COLO829 (cell line): Measurements from ENCODE around the gene TPRG1L.
"Not testable (repeated sequence)": the region's sequence is repeated elsewhere in the genome, so short reads cannot be mapped to it uniquely, and the experiment has no call there.

Source experiments
- DNase-seq: peaks from one replicate; pipeline ENCODE4 v3.0.0; 2012; ENCODE audit warnings: low spot score

The TPRG1L gene

DNA sequence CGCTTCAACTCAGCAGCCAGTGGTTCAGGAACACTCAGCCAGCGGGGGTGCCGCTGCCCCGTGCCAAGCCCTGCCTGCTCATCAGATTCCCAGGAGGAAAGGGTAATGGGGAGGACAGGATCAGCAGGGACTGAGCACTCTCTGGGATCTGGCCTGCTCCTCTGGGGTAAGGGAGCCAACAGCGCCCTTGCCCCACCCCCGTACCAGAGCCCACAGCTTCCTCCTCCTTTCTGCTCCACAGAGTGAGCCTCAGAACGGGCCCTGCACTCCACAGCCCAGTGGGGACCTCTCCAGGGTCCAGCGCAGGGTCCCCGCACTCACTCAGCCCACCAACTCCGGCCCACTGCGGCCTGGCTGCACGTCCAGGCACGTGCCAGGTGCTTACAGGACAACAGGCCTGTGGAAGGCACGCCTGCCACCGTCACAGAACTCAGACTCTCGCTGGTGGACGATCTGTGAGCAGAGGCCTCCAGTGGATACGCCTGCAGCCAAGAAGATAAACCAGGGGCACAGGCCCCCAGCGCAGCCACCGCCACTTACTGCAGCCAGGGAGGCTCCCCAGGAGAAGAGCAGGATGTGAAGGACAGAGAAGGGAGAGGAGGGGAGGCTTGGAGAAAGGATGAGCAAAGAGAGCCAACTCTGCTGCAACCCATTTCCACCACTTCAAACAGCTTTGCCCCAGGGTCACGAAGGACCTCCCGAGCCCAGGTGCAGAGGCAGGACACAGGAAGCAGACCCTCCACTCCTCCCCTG lies 15.6 kb upstream of the TPRG1L start:
- DNase-seq = no peak

DNA sequence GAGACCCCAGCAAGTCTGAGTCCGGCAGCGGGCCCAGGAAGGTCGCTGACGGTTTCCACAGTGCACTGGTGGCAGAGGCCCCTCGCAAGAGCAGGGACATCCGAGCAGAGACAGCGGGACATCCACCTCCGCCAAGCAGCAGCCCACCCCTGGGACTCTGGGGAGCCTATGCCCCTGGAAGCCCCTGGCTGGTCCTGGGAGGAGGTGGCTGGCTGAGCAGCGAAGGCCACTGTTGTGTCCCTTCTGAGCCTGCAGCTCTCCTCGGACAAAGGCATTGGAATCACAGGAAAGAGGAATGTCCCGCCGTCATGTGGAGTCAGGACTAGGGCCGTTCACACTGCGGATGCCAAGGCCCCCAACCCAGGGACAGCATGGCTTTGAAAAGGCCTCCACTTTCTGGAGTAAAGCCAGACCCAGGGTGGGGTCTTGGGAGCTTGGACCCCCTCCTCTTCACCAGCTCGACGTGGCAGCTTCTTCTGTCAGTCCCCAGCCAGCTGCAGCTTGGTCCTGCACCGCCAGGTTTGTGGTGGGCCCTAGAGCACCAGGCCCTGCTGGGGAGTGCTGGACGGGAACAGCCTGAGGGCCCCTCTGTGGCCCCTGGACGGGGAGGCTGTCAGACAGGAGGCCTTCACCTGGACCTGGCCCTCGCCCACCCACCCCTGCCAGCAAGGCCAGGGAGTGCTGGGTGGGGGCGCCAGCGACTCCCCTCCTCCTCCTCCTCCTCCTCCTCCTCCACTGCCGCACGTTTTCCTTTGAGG lies 14.9 kb upstream of the TPRG1L start:
- DNase-seq = no peak

DNA sequence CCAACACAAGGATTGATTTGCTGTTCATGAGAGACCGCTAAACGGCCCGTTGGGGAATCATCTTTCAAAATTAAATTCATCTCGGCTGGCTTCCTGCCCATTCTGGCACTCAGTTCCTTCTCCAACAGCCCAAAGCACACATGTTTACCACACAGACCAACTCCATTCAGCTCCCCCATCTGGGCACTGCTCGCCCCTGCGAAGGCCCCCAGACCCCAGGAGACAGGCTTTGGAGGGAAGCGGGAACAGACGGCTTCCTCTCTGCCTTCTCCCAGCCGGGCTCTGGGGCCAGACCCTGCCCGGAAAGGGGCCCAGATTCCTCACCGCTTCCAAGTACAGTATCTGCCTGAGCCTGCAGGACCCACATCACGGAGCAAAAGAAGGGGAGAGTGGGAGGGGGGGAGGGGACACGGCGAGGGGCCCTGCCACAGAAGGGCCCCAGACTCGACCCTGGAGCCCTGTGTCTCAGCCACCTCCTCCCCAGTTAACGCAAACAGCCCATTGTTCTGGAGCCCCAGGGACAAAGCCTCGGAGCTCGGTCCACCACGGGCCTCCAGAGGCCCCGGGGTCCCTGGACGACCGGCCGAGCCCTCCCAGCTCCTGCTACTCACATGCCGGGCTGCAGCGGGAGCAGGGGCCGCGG lies 14.2 kb upstream of the TPRG1L start:
- DNase-seq = no peak

DNA sequence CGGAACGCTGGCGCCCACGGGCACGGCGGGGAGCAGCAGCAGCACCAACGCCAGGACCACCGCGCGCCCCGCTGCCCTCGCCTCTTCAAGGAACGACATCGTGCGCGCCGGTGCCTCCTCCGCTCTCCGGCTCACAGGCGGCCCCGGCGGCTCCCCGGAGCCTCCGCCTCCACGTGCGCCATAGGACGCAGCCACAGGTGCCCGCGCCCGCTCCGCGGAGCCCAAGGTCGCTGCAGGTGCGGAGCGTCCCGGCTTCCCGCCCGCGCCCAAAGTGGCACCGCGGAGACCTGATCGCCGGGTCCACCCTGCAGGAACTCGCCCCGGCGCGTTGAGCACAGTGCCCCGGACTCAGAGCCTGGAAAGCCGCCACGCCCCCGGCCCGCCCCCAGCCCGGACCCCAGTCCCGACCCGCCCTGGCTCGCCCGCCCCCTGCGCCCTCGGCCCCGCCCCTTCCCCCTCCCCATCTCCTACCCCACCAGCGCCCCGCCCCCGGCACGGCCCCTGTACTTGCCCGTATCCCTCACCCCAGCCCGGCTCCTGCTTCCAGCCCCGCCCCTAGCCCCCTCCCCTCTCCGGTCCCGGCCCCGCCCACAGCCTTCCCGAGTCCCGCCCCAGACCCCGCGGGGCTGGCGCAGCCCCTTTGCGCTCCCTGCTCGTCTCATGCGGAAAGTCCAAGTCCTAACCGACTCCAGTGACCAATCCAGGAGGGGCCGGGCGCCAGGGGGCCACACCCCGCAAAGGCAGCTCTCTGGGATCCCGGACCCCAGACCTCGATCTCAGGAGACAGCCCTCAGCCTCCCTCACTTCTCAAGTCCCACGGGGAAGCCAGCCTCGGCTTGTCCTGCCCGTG lies 13.4 kb upstream of the TPRG1L start, which contains the start of gene MEGF6:
Gene MEGF6 (minus strand): TSS at position 339 of the 850 bp plus-strand sequence. CDS start 240 bp downstream, at position 99.
- DNase-seq = peak; percentile 40

DNA sequence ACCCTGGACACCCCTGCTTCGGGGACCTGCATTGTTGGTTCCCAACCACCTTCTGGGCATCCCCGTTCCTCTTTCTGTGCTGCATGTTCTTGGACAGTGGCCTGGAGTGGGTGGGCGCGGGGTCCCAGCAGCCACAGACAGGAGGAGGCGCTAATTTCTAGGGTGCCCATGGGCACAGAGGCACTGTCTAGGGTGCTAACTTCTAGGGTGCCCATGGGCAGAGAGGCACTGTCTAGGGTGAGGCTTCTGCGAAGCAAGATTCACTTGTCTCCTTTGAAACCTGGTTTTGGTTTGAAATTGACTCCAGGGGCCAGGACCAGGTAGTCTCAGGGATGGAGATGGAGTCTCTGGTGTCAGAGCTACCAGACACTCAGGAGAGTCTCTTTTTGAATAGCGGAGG lies 12.7 kb upstream of the TPRG1L start:
- DNase-seq = no peak

DNA sequence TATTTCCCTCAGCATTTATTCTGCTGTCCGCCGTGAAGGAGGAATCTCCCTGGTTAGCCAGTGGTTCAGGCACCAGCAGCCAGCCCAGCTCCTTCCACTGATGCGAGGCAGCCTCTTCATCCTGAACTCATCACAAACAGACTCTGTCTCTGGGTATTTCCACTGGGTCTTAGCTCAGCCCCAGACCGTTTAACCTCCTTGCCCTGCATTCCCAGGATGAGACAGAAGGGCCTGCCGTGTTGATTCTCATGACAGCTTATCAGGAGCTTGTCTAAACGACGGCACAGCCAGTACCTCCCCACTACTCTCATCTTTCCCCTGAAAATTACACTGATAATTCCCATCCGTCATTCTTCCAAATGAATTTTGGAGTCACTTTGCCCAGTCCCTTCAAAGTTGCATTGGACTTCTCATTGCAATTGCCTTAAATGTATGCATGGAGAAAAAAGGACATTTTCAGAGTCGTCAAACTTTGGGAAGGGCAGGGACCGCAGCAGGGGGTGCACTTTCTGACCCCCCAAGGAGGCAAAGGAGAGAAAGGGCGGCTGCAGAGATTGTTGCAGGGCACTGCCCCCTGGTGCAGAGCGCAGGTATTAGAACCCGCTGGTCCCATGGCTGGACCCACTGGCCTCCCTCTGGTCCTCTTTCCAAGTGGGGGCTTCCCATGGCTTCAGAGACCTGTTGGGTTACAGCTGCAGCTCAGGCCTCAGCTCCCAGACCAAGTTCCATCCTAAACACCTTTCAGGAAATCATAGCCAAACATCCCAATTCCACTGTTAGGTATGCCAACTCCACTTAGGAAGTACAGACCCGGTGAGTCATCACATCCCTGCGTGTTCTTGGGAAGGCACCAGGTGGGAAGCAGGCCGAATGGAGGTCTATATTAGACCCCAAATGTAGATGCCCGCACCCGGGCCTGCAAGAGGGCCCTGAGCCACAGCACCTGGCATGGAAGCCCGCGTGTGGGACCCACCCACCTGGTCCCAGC lies 9.8 kb upstream of the TPRG1L start:
- DNase-seq = no peak

DNA sequence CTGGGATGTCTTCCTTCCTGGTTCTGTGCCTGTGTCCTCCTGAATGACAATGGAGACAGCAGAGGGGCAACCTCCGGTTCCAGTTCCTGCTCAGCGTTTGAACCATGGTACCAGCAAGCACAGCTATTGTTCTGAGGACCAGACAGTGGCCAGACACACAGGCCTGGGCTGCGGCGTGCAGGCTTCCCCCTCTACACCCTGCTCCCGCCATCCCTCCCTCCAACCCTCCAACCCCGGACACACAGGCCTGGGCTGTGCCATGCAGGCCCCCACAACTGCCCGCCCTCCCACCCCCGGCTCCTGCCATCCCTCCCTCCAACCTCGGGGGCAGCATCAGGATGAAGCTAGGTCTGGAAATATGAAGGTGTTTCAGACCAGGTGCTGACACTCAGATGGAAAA lies 8.0 kb upstream of the TPRG1L start:
- DNase-seq = no peak

DNA sequence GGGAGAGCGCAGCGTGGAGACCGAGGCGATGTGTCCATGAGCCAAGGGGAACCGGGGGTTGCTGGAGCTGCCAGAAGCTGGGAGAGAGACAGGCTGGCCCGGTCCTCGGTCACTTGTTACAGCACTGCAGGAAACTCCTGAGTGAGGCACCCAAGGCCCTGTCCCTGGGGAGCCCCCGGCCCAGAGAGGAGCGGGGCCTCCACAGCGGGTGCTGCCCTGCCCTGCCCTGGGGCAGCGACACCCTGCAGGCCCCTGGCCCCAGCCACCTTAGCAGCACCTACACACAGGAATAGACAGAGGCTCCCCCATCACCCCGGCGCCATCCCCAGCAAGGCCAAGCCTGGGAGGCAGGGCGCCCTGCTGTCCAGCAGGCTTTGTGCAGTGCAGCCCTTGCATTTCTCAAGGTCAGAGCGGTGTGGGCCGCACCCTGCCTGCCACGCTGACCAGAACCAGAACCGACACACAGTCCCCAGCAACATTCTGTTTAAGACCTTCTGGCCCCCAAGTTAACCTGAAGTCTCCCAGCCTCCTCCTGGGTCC lies 6.9 kb upstream of the TPRG1L start:
- no peak for DNase-seq

DNA sequence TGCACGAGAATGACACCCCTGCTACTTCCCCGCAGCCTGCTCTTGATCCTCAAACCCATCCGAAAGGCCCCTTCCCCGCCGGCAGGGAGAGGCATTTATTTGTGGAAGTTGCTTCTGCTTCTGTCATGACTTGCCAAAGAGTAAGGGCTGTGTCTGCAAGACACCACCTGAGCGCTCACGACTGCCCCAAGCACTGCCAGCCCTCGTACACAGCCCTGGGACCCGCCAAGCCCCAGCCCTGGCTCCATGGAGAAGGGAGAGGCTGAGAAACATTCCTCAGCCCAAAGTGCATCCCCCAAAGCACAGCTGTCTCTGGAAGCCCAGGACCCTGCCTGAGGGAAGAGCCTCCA lies 6.3 kb upstream of the TPRG1L start:
- DNase-seq = no peak

DNA sequence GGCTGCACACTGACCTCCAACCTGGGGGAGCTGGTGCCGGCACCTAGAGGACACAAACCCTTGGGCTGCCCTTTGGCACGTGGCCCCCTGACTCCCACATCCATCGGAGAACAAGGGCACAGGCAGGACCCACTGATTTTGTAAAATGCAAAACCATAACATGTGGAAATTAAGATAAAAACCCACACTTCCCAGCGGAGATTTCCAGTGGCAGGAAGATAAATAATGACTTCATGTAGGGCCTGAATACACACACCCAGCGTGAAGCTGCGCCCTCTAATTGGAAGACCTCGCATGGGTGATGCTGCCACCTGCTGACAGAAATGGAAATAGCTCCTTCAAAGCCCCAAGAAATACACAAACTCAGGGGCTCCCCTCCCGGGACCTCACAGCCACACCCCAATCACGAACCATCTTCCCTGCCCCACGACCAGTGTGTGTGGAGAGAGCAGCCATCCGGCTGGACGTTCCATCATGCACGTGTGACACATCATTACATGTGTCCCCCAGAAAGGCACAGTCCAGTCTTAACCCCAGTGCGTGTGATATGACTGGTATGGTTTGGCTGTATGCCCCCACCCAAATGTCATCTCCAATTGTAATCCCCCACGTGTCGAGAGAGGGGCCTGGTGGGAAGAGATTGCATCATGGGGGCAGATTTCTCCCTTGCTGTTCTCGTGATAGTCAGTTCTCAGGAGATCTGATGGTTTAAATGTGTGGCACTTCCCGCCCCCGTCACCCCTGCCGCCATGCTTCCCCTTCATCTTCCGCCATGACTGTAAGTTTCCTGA lies 5.7 kb upstream of the TPRG1L start:
- DNase-seq = peak; percentile 73

DNA sequence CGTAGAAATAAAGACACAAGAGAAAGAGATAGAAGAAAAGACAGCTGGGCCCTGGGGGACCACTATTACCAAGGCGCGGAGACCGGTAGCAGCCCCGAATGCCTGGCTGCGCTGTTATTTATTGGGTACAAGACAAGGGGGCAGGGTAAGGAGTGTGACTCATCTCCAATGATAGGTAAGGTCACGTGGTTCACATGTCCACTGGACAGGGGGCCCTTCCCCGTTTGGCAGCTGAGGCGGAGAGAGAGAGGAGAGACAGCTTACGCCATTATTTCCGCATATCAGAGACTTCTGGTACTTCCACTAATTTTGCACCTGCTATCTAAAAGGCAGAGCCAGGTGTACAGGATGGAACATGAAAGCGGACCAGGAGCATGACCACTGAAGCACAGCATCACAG lies 4.1 kb upstream of the TPRG1L start:
- no peak for DNase-seq

DNA sequence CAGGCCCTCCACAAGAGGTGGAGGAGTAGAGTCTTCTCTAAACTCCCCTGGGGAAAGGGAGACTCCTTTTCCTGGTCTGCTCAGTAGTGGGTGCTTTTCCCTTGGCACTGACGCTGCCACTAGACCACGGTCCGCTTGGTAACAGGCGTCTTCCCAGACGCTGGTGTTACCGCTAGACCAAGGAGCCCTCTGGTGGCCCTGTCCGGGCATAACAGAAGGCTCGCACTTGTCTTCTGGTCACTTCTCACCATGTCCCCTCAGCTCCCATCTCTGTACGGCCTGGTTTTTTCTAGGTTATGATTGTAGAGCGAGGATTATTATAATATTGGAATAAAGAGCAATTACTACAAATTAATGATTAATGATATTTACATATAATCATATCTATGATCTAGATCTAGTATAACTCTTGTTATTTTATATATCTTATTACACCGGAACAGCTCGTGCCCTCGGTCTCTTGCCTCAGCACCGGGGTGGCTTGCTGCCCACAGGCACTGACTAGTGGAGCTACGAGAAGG lies 3.6 kb upstream of the TPRG1L start:
- DNase-seq = not testable (repeated sequence)

DNA sequence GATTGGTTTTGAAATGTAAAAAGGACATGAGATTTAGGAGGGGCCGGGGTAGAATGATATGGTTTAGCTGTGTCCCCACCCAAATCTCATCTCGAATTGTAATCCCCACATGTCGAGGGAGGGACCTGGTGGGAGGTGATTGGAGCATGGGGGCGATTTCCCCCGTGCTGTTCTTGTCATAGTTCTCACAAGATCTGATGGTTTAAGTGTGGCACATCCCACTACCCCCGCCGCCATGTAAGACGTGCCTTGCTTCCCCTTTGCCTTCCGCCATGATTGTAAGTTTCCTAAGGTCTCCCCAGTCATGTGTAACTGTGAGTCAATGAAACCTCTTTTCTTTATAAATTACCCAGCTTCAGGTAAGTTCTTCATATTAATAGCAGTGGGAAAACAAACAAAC lies 2.7 kb upstream of the TPRG1L start:
- not testable (repeated sequence) for DNase-seq

DNA sequence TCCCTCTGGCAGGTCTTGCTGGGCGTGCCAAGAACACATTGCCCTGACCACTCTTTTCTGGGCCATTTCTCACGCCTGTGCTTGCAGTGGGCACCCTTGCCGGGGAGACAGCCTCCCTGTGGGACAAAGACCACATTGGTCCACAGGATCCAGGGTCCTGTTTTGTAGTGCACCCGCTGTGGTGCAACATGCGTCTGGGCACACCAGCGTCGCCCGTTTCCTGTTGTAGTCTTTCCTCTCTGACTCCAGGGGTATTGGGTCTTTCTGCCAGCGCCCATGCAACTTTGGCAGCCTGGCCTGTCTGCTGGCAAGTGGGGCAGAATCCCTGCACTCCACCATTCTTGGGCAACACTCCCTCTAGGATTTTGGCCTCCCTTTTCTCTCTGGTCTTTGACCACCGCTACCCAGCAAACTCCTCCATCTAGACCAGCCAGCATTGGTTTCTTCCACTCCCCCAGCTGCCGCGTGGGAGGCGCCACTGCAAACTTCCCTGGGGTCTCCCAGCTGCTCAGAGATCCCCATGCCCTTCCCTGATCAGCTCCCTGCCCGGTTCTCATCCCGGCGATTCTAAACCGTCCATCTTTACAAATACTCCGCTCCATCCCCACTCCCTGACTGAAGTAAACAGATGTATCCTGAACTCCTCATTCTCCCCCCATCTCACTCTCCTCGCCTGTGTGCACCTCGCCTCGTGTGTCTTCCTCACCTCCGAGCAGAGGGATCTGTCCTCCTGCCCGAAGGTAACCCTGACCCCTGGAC lies 1.2 kb upstream of the TPRG1L start:
- no peak for DNase-seq

DNA sequence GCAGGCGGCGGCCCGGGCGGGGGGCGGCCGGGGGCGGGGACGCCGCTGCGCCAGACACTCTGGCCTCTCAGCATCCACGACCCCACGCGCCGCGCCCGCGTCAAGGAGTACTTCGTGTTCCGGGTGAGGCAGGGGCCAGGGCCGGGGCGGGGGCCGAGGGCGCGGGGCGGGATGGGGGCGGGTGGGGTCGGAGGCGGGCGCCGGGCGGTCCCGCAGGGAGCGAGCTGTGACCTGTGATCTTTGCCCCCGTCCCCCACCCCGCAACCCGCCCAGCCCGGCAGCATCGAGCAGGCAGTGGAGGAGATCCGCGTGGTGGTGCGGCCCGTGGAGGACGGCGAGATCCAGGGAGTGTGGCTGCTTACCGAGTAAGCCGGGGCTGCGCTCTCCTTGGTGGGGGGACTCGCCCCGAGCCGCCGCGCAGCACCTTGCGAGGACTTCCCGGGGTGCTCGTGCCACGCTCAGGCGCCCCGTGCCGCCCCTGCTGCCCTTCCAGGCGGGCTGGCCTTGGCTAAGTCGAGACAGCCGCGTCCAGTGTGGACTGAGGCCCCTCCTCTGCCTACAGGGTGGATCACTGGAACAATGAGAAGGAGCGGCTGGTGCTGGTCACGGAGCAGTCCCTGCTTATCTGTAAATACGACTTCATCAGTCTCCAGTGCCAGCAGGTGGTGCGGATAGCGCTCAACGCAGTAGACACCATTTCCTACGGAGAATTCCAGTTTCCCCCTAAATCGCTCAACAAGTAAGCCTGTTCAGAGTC lies 514 bp downstream of the TPRG1L start:
- peak; percentile 35 for DNase-seq

DNA sequence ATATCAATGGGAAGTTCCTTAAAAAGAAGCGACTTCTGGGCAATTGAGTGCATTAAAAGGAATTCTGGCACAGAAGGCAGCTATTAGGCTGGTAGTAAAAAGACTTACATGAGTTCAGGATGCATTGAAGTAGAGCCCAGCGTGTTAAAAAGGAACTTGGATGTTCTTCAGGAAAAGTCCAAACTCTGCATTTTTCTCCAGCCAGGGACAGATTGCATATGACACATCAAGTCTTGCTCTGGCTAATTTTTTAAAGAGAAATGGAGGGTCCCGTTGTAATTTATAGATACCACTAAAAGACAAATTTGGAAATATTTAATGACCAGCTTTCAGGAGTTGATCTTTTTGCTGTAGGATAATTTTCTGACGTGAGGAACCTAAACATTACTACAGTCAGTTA lies 1.2 kb downstream of the TPRG1L start:
- no peak for DNase-seq

DNA sequence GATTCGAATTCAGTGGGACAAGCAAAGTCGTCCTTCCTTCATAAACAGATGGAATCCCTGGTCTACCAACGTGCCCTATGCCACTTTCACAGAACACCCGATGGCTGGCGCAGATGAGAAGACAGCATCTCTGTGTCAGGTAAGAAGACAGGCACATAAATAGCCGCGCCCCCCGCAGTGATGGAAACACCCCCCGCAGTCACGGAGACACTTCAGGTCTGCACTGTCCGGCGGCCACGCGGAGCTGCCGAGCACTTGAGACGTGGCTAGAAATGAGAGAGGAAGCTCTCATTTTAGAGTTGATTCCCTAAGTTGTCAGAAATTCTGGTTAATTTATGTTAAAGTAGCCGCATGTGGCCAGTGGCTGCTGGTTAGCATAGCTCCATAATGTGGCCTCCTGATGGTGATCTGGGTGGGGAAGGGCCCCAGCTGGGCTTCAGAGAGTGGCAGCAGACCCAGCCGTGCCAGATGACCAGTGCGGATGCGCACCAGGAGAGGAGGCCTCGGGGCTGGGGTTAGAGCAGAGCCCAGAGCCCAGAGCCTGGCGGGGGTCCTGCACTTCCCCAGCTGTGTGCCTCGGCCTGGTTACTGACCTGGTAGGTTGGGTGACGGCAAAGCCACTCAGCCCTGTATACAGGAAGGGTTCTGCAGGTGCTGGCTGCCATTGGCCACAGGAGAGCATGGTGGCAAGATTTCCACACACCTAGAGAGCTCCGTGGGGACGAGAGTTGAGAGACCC lies 2.9 kb downstream of the TPRG1L start:
- no peak for DNase-seq
